ENCODE data around the gene LACTB.

LACTB gene

GRCh38 chr15:63146684-63147083 lies 25.0 kb downstream of the LACTB start:
- Histone ChIP-seq H3K4me1 (ENCODE audit: control insufficient read depth in 1 of 2, insufficient read depth in 2 of 2, low read length in 2 of 2) (no peaks in the 10 kb centered on the region), H3K36me3 (ENCODE audit: control insufficient read depth in 1 of 2, insufficient read depth in 2 of 2, low read length in 2 of 2) (peaks cover 3 to 9% of the 10 kb centered on the region in 2 experiments), H3K9me3 (ENCODE audit: insufficient read depth, low read depth, low read length) (no peaks in the 10 kb centered on the region), H3K79me2 (ENCODE audit: control insufficient read depth, insufficient read depth, low read length, poor library complexity) (no peaks in the 10 kb centered on the region), H3K9ac (ENCODE audit: low read length) (no peak overlapping the region), H4K8ac (ENCODE audit: low read depth, low read length) (no peak overlapping the region), H3K4me2 (ENCODE audit: low read length) (no peak overlapping the region), H2BK120ac (ENCODE audit: insufficient read depth, low read length, poor library complexity) (no peak overlapping the region), H3K27me3 (ENCODE audit: insufficient read depth, low read length) (no peaks in the 10 kb centered on the region), H4K91ac (ENCODE audit: low read depth, low read length) (no peak overlapping the region), H2AK5ac (ENCODE audit: low read length) (no peak overlapping the region), H3K23ac (ENCODE audit: low read length) (no peak overlapping the region), H2AFZ (ENCODE audit: insufficient read depth, low read length, poor library complexity) (no peak overlapping the region), H2BK5ac (ENCODE audit: low read depth, low read length, poor library complexity) (no peak overlapping the region), H4K12ac (ENCODE audit: low read depth, low read length) (no peak overlapping the region), H3K79me1 (ENCODE audit: low read length) (no peaks in the 10 kb centered on the region), H3K27ac (ENCODE audit: low read depth, low read length) (no peak overlapping the region), H3K14ac (ENCODE audit: low read length) (no peak overlapping the region), H3K4ac (ENCODE audit: low read depth, low read length) (no peak overlapping the region), H2BK12ac (ENCODE audit: low read length) (no peak overlapping the region), H3K18ac (ENCODE audit: low read length) (no peak overlapping the region), H3K4me3 (ENCODE audit: low read depth, low read length) (no peak overlapping the region)
- DNase-seq = peak in 1 of 2 donors; percentile 60
- no CpG with 5 or more reads among the region's 3 CpGs for WGBS (ENCODE audit: extremely low coverage, insufficient coverage, insufficient read length)

GRCh38 chr15:63151665-63152064 lies 30.0 kb downstream of the LACTB start:
- Histone ChIP-seq H2AFZ (ENCODE audit: insufficient read depth, low read length, poor library complexity) (no peak overlapping the region), H3K4me3 (ENCODE audit: low read depth, low read length) (no peak overlapping the region), H3K27me3 (ENCODE audit: insufficient read depth, low read length) (no peaks in the 10 kb centered on the region), H2AK5ac (ENCODE audit: low read length) (no peak overlapping the region), H3K14ac (ENCODE audit: low read length) (no peak overlapping the region), H3K36me3 (ENCODE audit: control insufficient read depth in 1 of 2, insufficient read depth in 2 of 2, low read length in 2 of 2) (peaks cover 11 to 19% of the 10 kb centered on the region in 2 experiments), H3K4ac (ENCODE audit: low read depth, low read length) (no peak overlapping the region), H3K79me1 (ENCODE audit: low read length) (peaks cover 2% of the 10 kb centered on the region), H4K8ac (ENCODE audit: low read depth, low read length) (no peak overlapping the region), H3K79me2 (ENCODE audit: control insufficient read depth, insufficient read depth, low read length, poor library complexity) (peaks cover 1% of the 10 kb centered on the region), H2BK5ac (ENCODE audit: low read depth, low read length, poor library complexity) (no peak overlapping the region), H3K9me3 (ENCODE audit: insufficient read depth, low read depth, low read length) (no peaks in the 10 kb centered on the region), H3K27ac (ENCODE audit: low read depth, low read length) (no peak overlapping the region), H3K4me2 (ENCODE audit: low read length) (no peak overlapping the region), H3K23ac (ENCODE audit: low read length) (no peak overlapping the region), H4K12ac (ENCODE audit: low read depth, low read length) (no peak overlapping the region), H3K4me1 (ENCODE audit: control insufficient read depth in 1 of 2, insufficient read depth in 2 of 2, low read length in 2 of 2) (peaks cover 0 to 2% of the 10 kb centered on the region in 2 experiments), H3K18ac (ENCODE audit: low read length) (no peak overlapping the region), H3K9ac (ENCODE audit: low read length) (no peak overlapping the region), H2BK120ac (ENCODE audit: insufficient read depth, low read length, poor library complexity) (no peak overlapping the region), H2BK12ac (ENCODE audit: low read length) (no peak overlapping the region), H4K91ac (ENCODE audit: low read depth, low read length) (no peak overlapping the region)
- DNase-seq = no peak
- WGBS (ENCODE audit: extremely low coverage, insufficient coverage, insufficient read length) = no CpG with 5 or more reads among the region's 1 CpG

- Histone ChIP-seq H3K4ac (ENCODE audit: low read depth, low read length) (peak overlapping the region; percentile 40), H3K9me3 (ENCODE audit: insufficient read depth, low read depth, low read length) (no peaks in the 10 kb centered on the region), H4K8ac (ENCODE audit: low read depth, low read length) (no peak overlapping the region), H4K91ac (ENCODE audit: low read depth, low read length) (no peak overlapping the region), H2BK12ac (ENCODE audit: low read length) (no peak overlapping the region), H3K36me3 (ENCODE audit: control insufficient read depth in 1 of 2, insufficient read depth in 2 of 2, low read length in 2 of 2) (peaks cover 7 to 11% of the 10 kb centered on the region in 2 experiments), H3K23ac (ENCODE audit: low read length) (no peak overlapping the region), H2AFZ (ENCODE audit: insufficient read depth, low read length, poor library complexity) (no peak overlapping the region), H2BK120ac (ENCODE audit: insufficient read depth, low read length, poor library complexity) (no peak overlapping the region), H3K18ac (ENCODE audit: low read length) (no peak overlapping the region), H3K27me3 (ENCODE audit: insufficient read depth, low read length) (no peaks in the 10 kb centered on the region), H3K27ac (ENCODE audit: low read depth, low read length) (no peak overlapping the region), H2BK5ac (ENCODE audit: low read depth, low read length, poor library complexity) (no peak overlapping the region), H3K4me1 (ENCODE audit: control insufficient read depth in 1 of 2, insufficient read depth in 2 of 2, low read length in 2 of 2) (peaks cover 4 to 5% of the 10 kb centered on the region in 2 experiments), H3K79me1 (ENCODE audit: low read length) (peaks cover 14% of the 10 kb centered on the region), H3K9ac (ENCODE audit: low read length) (no peak overlapping the region), H3K4me2 (ENCODE audit: low read length) (peak overlapping the region; percentile 39), H4K12ac (ENCODE audit: low read depth, low read length) (no peak overlapping the region), H3K79me2 (ENCODE audit: control insufficient read depth, insufficient read depth, low read length, poor library complexity) (peaks cover 9% of the 10 kb centered on the region), H2AK5ac (ENCODE audit: low read length) (no peak overlapping the region), H3K14ac (ENCODE audit: low read length) (no peak overlapping the region), H3K4me3 (ENCODE audit: low read depth, low read length) (no peak overlapping the region)
- no CpG with 5 or more reads among the region's 3 CpGs for WGBS (ENCODE audit: extremely low coverage, insufficient coverage, insufficient read length)
- no peak for DNase-seq
Measured at GRCh38 chr15:63155486-63155885, 33.8 kb downstream of the LACTB start.

- Histone ChIP-seq H3K14ac (ENCODE audit: low read length) (no peak overlapping the region), H3K4me1 (ENCODE audit: control insufficient read depth in 1 of 2, insufficient read depth in 2 of 2, low read length in 2 of 2) (peaks cover 4 to 5% of the 10 kb centered on the region in 2 experiments), H3K79me1 (ENCODE audit: low read length) (peaks cover 14% of the 10 kb centered on the region), H2BK12ac (ENCODE audit: low read length) (no peak overlapping the region), H4K12ac (ENCODE audit: low read depth, low read length) (peak overlapping the region; percentile 6), H3K27me3 (ENCODE audit: insufficient read depth, low read length) (no peaks in the 10 kb centered on the region), H3K18ac (ENCODE audit: low read length) (no peak overlapping the region), H2BK120ac (ENCODE audit: insufficient read depth, low read length, poor library complexity) (no peak overlapping the region), H2AK5ac (ENCODE audit: low read length) (no peak overlapping the region), H3K27ac (ENCODE audit: low read depth, low read length) (peak overlapping the region; percentile 96), H2BK5ac (ENCODE audit: low read depth, low read length, poor library complexity) (no peak overlapping the region), H3K36me3 (ENCODE audit: control insufficient read depth in 1 of 2, insufficient read depth in 2 of 2, low read length in 2 of 2) (peaks cover 7 to 11% of the 10 kb centered on the region in 2 experiments), H3K4me2 (ENCODE audit: low read length) (peak overlapping the region; percentile 55), H3K79me2 (ENCODE audit: control insufficient read depth, insufficient read depth, low read length, poor library complexity) (peaks cover 9% of the 10 kb centered on the region), H3K9ac (ENCODE audit: low read length) (no peak overlapping the region), H4K8ac (ENCODE audit: low read depth, low read length) (no peak overlapping the region), H3K23ac (ENCODE audit: low read length) (no peak overlapping the region), H4K91ac (ENCODE audit: low read depth, low read length) (no peak overlapping the region), H3K9me3 (ENCODE audit: insufficient read depth, low read depth, low read length) (no peaks in the 10 kb centered on the region), H2AFZ (ENCODE audit: insufficient read depth, low read length, poor library complexity) (no peak overlapping the region), H3K4me3 (ENCODE audit: low read depth, low read length) (peak overlapping the region; percentile 89), H3K4ac (ENCODE audit: low read depth, low read length) (peak overlapping the region; percentile 46)
- DNase-seq = peak in 1 of 2 donors; percentile 8
- no CpG with 5 or more reads among the region's 10 CpGs for WGBS (ENCODE audit: extremely low coverage, insufficient coverage, insufficient read length)
Measured at GRCh38 chr15:63156086-63156710, 34.5 kb downstream of the LACTB start.
